Upper lobe of left lung (tissue), 6 donors: ENCODE measurements around the gene SSC4D. TPM values are rescaled to one million over a fixed set of nuclear protein-coding genes. Genes with fewer than 3 reads are reported as not detected.

ENCODE experiments used
- ATAC-seq, 2 donors: fragments of 200-7000 bp; cut with Tn5 transposase; one replicate each; pipeline ENCODE4 v1.9.1; 2022; ENCODE audit warnings: mild to moderate bottlenecking in 2 of 2, moderate library complexity in 2 of 2; ENCODE audit not compliant: low FRiP score in 2 of 2
- DNase-seq, 2 donors: peaks; one replicate each; pipeline ENCODE4 v3.0.0-alpha.2; 2019 to 2020
- H3K27ac ChIP-seq, 4 donors: fragments of 200-600 bp; sonication (generic); one replicate each; pipeline ENCODE4 v1.5.1; 2016 to 2019
- H3K27me3 ChIP-seq, 4 donors: fragments of 200-600 bp; sonication (generic); one replicate each; pipeline ENCODE4 v1.5.1; 2017 to 2019
- H3K36me3 ChIP-seq, 4 donors: fragments of 200-600 bp; sonication (generic); one replicate each; pipeline ENCODE4 v1.5.1; 2016 to 2019
- H3K4me1 ChIP-seq, 4 donors: fragments of 200-600 bp; sonication (generic); one replicate each; pipeline ENCODE4 v1.5.1; 2018 to 2019
- H3K4me3 ChIP-seq, 4 donors: fragments of 200-600 bp; sonication (generic); one replicate each; pipeline ENCODE4 v1.5.1; 2017 to 2019; ENCODE audit warnings: mild to moderate bottlenecking in 2 of 4, moderate library complexity in 1 of 4
- H3K9me3 ChIP-seq, 4 donors: fragments of 200-600 bp; sonication (generic); one replicate each; pipeline ENCODE4 v1.5.1; 2018 to 2019
- CTCF ChIP-seq, 6 experiments: fragments of 450-650 bp in 4 of 6; fragments of 200-600 bp in 2 of 6; sonication (generic) in 2 of 6; IDR thresholded peaks; one replicate each; pipeline ENCODE4 v1.5.1; 2016 to 2019; ENCODE audit warnings: antibody characterized with exemption in 6 of 6
- EP300 ChIP-seq, 4 donors: sonication (generic); formaldehyde crosslinking; IDR thresholded peaks; one replicate each; pipeline ENCODE4 v1.5.1; 2017; ENCODE audit warnings: antibody characterized with exemption in 4 of 4, control low read depth in 2 of 4
- POLR2A ChIP-seq, 4 donors: fragments of 450-650 bp; IDR thresholded peaks; one replicate each; pipeline ENCODE4 v1.5.1; 2016 to 2017; ENCODE audit warnings: antibody characterized with exemption in 4 of 4, mild to moderate bottlenecking in 2 of 4
- POLR2AphosphoS5 ChIP-seq, 2 donors: sonication (generic); formaldehyde crosslinking; IDR thresholded peaks; one replicate each; pipeline ENCODE4 v1.5.1; 2017; ENCODE audit warnings: antibody characterized with exemption in 2 of 2
- WGBS, 2 donors: methylation state at CpG; one replicate each; pipeline ENCODE4 v1.1.5; 2017 to 2018; 5-methylcytosine and 5-hydroxymethylcytosine counted together
- total RNA-seq, 6 donors: library from RNA; depleted of rRNA in 4 of 6; stranded (reverse); fragments of >200 nt in 4 of 6; gene quantifications; one replicate each; pipeline versions ENCODE4 v1.1.0 to v1.2.1, GENCODE V29; 2016 to 2021
- donor health status: DM: no; HTN: no; CAD: no; lungs with moderate emphysema.
- donor health status: DM: no; HTN: yes; CAD: no; lungs with severe emphysema.

SSC4D gene
- total RNA-seq, 6 donors from 2014 or later, result 1.7 to 2.1 (median 1.9) TPM; not detected in 1

GRCh38 chr7:76346778-76347177 lies 62.7 kb downstream of the SSC4D start:
- ATAC-seq, result peak; percentile 51 to 60
- peaks cover 7 to 74% (median 29%) of the 10 kb centered on the region in 4 donors for H3K36me3 ChIP-seq
- DNase-seq, result no peak
- no peak for TF ChIP-seq POLR2AphosphoS5 (IDR thresholded peaks at IDR 0.05)
- TF ChIP-seq POLR2A (IDR thresholded peaks at IDR 0.05), result no peak
- peaks cover 18 to 50% (median 33%) of the 10 kb centered on the region in 4 donors for H3K4me1 ChIP-seq
- 27 to 41% methylated on average over 8 of the region's 8 CpGs for WGBS, 2 donors
- peak overlapping the region; percentile 63 to 83 (median 79) for H3K27ac ChIP-seq
- H3K4me3 ChIP-seq, result no peak overlapping the region
- H3K27me3 ChIP-seq, result no peaks in the 10 kb centered on the region
- no peaks in the 10 kb centered on the region for H3K9me3 ChIP-seq

GRCh38 chr7:76346097-76346496 lies 63.4 kb downstream of the SSC4D start:
- peaks cover 7 to 74% (median 29%) of the 10 kb centered on the region in 4 donors for H3K36me3 ChIP-seq

GRCh38 chr7:76343931-76344321 lies 65.6 kb downstream of the SSC4D start:
- H3K27me3 ChIP-seq, result no peaks in the 10 kb centered on the region
- peaks cover 23 to 66% (median 43%) of the 10 kb centered on the region in 4 donors for H3K4me1 ChIP-seq
- WGBS, 2 donors, result 96 to 97% methylated on average over 5 to 6 of the region's 6 CpGs
- no peak overlapping the region for H3K27ac ChIP-seq
- TF ChIP-seq CTCF (IDR thresholded peaks at IDR 0.05) (no peak), EP300 (IDR thresholded peaks at IDR 0.05) (no peak), POLR2AphosphoS5 (IDR thresholded peaks at IDR 0.05) (no peak), POLR2A (IDR thresholded peaks at IDR 0.05) (no peak)
- H3K4me3 ChIP-seq, result no peak overlapping the region
- peaks cover 4 to 60% (median 23%) of the 10 kb centered on the region in 4 donors for H3K36me3 ChIP-seq
- H3K9me3 ChIP-seq, result no peaks in the 10 kb centered on the region
- DNase-seq (no peak), ATAC-seq (no peak)

More at GRCh38 chr7:76346097-76346496, 63.4 kb downstream of the SSC4D start:
- peak in 1 of 2 donors; percentile 90 for ATAC-seq
- no peak for TF ChIP-seq EP300 (IDR thresholded peaks at IDR 0.05)
- TF ChIP-seq POLR2AphosphoS5 (IDR thresholded peaks at IDR 0.05), result no peak
- TF ChIP-seq POLR2A (IDR thresholded peaks at IDR 0.05), result no peak
- TF ChIP-seq CTCF (IDR thresholded peaks at IDR 0.05), result no peak
- peak in 1 of 2 donors; percentile 56 for DNase-seq
- H3K27ac ChIP-seq, result peak overlapping the region; percentile 63 to 83 (median 79)
- H3K4me1 ChIP-seq, result peaks cover 17 to 55% (median 36%) of the 10 kb centered on the region in 4 donors
- 64 to 72% methylated on average over 6 of the region's 6 CpGs for WGBS, 2 donors
- H3K4me3 ChIP-seq, result no peak overlapping the region
- H3K27me3 ChIP-seq, result no peaks in the 10 kb centered on the region
- no peaks in the 10 kb centered on the region for H3K9me3 ChIP-seq

- 91 to 93% methylated on average over 6 of the region's 6 CpGs for WGBS, 2 donors
- DNase-seq (no peak), ATAC-seq (no peak)
- peaks cover 23 to 71% (median 44%) of the 10 kb centered on the region in 4 donors for H3K4me1 ChIP-seq
- no peaks in the 10 kb centered on the region for H3K27me3 ChIP-seq
- H3K27ac ChIP-seq, result no peak overlapping the region
- no peak overlapping the region for H3K4me3 ChIP-seq
- H3K36me3 ChIP-seq, result peaks cover 0 to 55% (median 23%) of the 10 kb centered on the region in 4 donors
- no peaks in the 10 kb centered on the region for H3K9me3 ChIP-seq
- TF ChIP-seq POLR2A (IDR thresholded peaks at IDR 0.05) (no peak), POLR2AphosphoS5 (IDR thresholded peaks at IDR 0.05) (no peak), CTCF (IDR thresholded peaks at IDR 0.05) (no peak), EP300 (IDR thresholded peaks at IDR 0.05) (no peak)
Observed at GRCh38 chr7:76343294-76343930, 66.1 kb downstream of the SSC4D start.

- peaks cover 0 to 47% (median 23%) of the 10 kb centered on the region in 4 donors for H3K36me3 ChIP-seq
- DNase-seq (no peak), ATAC-seq (no peak)
- H3K4me1 ChIP-seq, result peaks cover 22 to 70% (median 48%) of the 10 kb centered on the region in 4 donors
- H3K27me3 ChIP-seq, result no peaks in the 10 kb centered on the region
- TF ChIP-seq CTCF (IDR thresholded peaks at IDR 0.05) (no peak), EP300 (IDR thresholded peaks at IDR 0.05) (no peak), POLR2A (IDR thresholded peaks at IDR 0.05) (no peak), POLR2AphosphoS5 (IDR thresholded peaks at IDR 0.05) (no peak)
- peak overlapping the region in 1 of 4 donors; percentile 33 for H3K27ac ChIP-seq
- H3K9me3 ChIP-seq, result no peaks in the 10 kb centered on the region
- whole genome bisulfite sequencing, 2 donors, result 54 to 63% methylated on average over 5 of the region's 5 CpGs
- H3K4me3 ChIP-seq, result no peak overlapping the region
Observed at GRCh38 chr7:76342222-76342621, 67.3 kb downstream of the SSC4D start.
